ENCODE results near the gene REPIN1.

GRCh38 chr7:150333659-150334058 is 35.0 kb upstream of the REPIN1 start:
- TF ChIP-seq CTCF (IDR thresholded peaks at IDR 0.05; ENCODE audit: low read length) (no peak), EZH2 (IDR thresholded peaks at IDR 0.05; ENCODE audit: borderline replicate concordance, low read length) (no peak)
